K562 (cell line): ENCODE measurements around the gene RAB17. TPM values are rescaled to one million over a fixed set of nuclear protein-coding genes. Genes with fewer than 3 reads are reported as not detected.

ENCODE experiments used
- ATAC-seq: fragments of 200-7000 bp; cut with Tn5 transposase; 3 replicates; pipeline ENCODE4 v1.9.1; 2020; ENCODE audit warnings: moderate library complexity
- BruUV-seq: library from RNA; stranded (reverse); fragments of 400-500 nt; replicated peaks from 2 replicates; lab custom pipeline; 2021; lab: Mats Ljungman, UMichigan
- CTCF ChIA-PET: fragments of 300-600 bp; formaldehyde crosslinking; extraction: SDS; loops from one replicate; lab custom pipeline; 2021; ENCODE audit warnings: low intra/inter-chr PET ratio; lab: Yijun Ruan, JAX
- POLR2A ChIA-PET: fragments of 300-600, 350-650 bp; sonication (Branson Sonifier 250); formaldehyde crosslinking; extraction: SDS; loops from one replicate; lab custom pipeline; 2021; ENCODE audit warnings: antibody characterized with exemption, inconsistent platforms; lab: Yijun Ruan, JAX
- DNase-seq, 4 experiments: peaks; one replicate each; pipeline versions ENCODE4 v3.0.0 to v3.0.0-alpha.2; 2011 to 2018; ENCODE audit warnings: low spot score in 3 of 4, mixed read lengths in 3 of 4; ENCODE audit errors: extremely low read depth in 1 of 4
- FAIRE-seq: peaks from 2 replicates; lab custom pipeline; 2011; peaks lifted over from hg19 to GRCh38; lab: Jason Lieb, UNC
- H2AFZ ChIP-seq: 2 replicates; pipeline ENCODE4 v1.6.0; 2011; ENCODE audit warnings: low read depth, low read length, control low read depth, inconsistent platforms
- H3K27ac ChIP-seq: fragments of 200-600 bp; 3 replicates; pipeline ENCODE4 v1.8.0; 2011; ENCODE audit warnings: low read depth, mild to moderate bottlenecking, control low read depth, inconsistent platforms, low read length, moderate library complexity, mixed read lengths; ENCODE audit errors: extremely low read depth
- H3K27me3 ChIP-seq, 2 experiments: fragments of 300-600 bp in 1 of 2; 2 replicates in 1 of 2; 3 replicates in 1 of 2; pipeline versions ENCODE4 v1.6.0 to v1.8.0; 2011; ENCODE audit warnings: inconsistent platforms in 2 of 2, low read length in 2 of 2, mild to moderate bottlenecking in 1 of 2, mixed read lengths in 1 of 2, moderate library complexity in 1 of 2; ENCODE audit not compliant: control insufficient read depth in 2 of 2, insufficient read depth in 2 of 2
- H3K36me3 ChIP-seq: fragments of 300-600 bp; 3 replicates; pipeline ENCODE4 v1.8.0; 2011; ENCODE audit warnings: mild to moderate bottlenecking, low read length, inconsistent platforms; ENCODE audit not compliant: control insufficient read depth, insufficient read depth
- H3K4me1 ChIP-seq, 2 experiments: fragments of 200-600 bp in 1 of 2; replicated peaks in 1 of 2; 2 replicates in 1 of 2; 3 replicates in 1 of 2; pipeline versions ENCODE4 v1.5.1 to v1.8.0; 2011; ENCODE audit warnings: inconsistent platforms in 2 of 2, low read length in 2 of 2, mild to moderate bottlenecking in 1 of 2, mixed read lengths in 1 of 2, moderate library complexity in 1 of 2; ENCODE audit not compliant: control insufficient read depth in 2 of 2, insufficient read depth in 2 of 2
- H3K4me2 ChIP-seq: 2 replicates; pipeline ENCODE4 v1.6.1; 2011; ENCODE audit warnings: low read length, control low read depth, inconsistent platforms, mixed read lengths; ENCODE audit not compliant: insufficient read depth
- H3K4me3 ChIP-seq: fragments of 200-600 bp; sonication (generic), shearing (Covaris generic); 2 replicates; pipeline ENCODE4 v1.5.1; 2016; ENCODE audit warnings: control low read depth, inconsistent platforms
- H3K79me2 ChIP-seq: fragments of 200-600 bp; 3 replicates; pipeline ENCODE4 v1.8.0; 2011; ENCODE audit warnings: low read length, inconsistent platforms; ENCODE audit not compliant: control insufficient read depth, insufficient read depth
- H3K9ac ChIP-seq, 2 experiments: 2 replicates each; pipeline versions ENCODE4 v1.6.0 to v1.6.1; 2011; ENCODE audit warnings: low read depth in 2 of 2, low read length in 2 of 2, control low read depth in 1 of 2, inconsistent platforms in 1 of 2, mild to moderate bottlenecking in 1 of 2, mixed read lengths in 1 of 2; ENCODE audit not compliant: insufficient read depth in 1 of 2
- H3K9me1 ChIP-seq: one replicate; pipeline ENCODE4 v1.6.0; 2011; ENCODE audit warnings: inconsistent platforms, mild to moderate bottlenecking, low read length, moderate library complexity; ENCODE audit not compliant: control insufficient read depth, insufficient read depth
- H3K9me3 ChIP-seq: replicated peaks from 2 replicates; pipeline ENCODE4 v1.5.1; 2011; ENCODE audit warnings: low read depth, low read length, inconsistent platforms; ENCODE audit not compliant: control insufficient read depth, insufficient read depth
- H4K20me1 ChIP-seq: replicated peaks from 2 replicates; pipeline ENCODE4 v1.6.1; 2011; ENCODE audit warnings: low read length, inconsistent platforms, mixed read lengths; ENCODE audit not compliant: control insufficient read depth, insufficient read depth
- CBX2 ChIP-seq: fragments of 200-600 bp; sonication (generic); IDR thresholded peaks from one replicate; pipeline ENCODE4 v1.6.1; 2012; ENCODE audit warnings: mild to moderate bottlenecking, low read length, inconsistent platforms; ENCODE audit not compliant: insufficient read depth, poor library complexity, severe bottlenecking
- CCAR2 ChIP-seq: fragments of 200-400 bp; formaldehyde crosslinking; IDR thresholded peaks from 2 replicates; pipeline ENCODE4 v1.6.1; 2017; ENCODE audit warnings: mild to moderate bottlenecking, low read depth, low read length
- FOSL1 ChIP-seq: fragments of 200-800 bp; sonication (Bioruptor generic); conservative IDR thresholded peaks from 2 replicates; pipeline ENCODE4 v1.6.1; 2016; ENCODE audit warnings: missing genetic modification characterization, missing compliant biosample characterization
- HMG20A ChIP-seq: fragments of 450-650 bp; formaldehyde crosslinking; conservative IDR thresholded peaks from 2 replicates; pipeline ENCODE4 v1.4.0; 2020; ENCODE audit warnings: mild to moderate bottlenecking, mixed read lengths
- REST ChIP-seq, 2 experiments: fragments of 450-650 bp; formaldehyde crosslinking in 1 of 2; IDR thresholded peaks; 2 replicates each; pipeline versions ENCODE4 v1.4.0 to v1.6.1; 2014 to 2020; ENCODE audit warnings: mild to moderate bottlenecking in 2 of 2, borderline replicate concordance in 1 of 2, low read depth in 1 of 2
- SIN3B ChIP-seq: fragments of 450-650 bp; IDR thresholded peaks from 2 replicates; pipeline ENCODE4 v1.6.1; 2017; ENCODE audit warnings: low read depth, mild to moderate bottlenecking, moderate library complexity
- TARDBP ChIP-seq: fragments of 450-650 bp; IDR thresholded peaks from 2 replicates; pipeline ENCODE4 v1.6.1; 2016
- TEAD1 ChIP-seq, 2 experiments: fragments of 450-650 bp in 1 of 2; sonication (generic) in 1 of 2; formaldehyde crosslinking; IDR thresholded peaks; 2 replicates each; pipeline versions ENCODE4 v1.4.0 to v1.8.0; 2020 to 2022; ENCODE audit warnings: mild to moderate bottlenecking in 2 of 2, missing genetic modification reagents in 1 of 2
- VEZF1 ChIP-seq: fragments of 200-800 bp; sonication (Bioruptor generic); IDR thresholded peaks from 2 replicates; pipeline ENCODE4 v1.6.1; 2017; ENCODE audit warnings: missing genetic modification characterization, missing compliant biosample characterization
- ZNF143 ChIP-seq: sonication (generic); formaldehyde crosslinking; IDR thresholded peaks from 2 replicates; pipeline ENCODE4 v1.9.0; 2022; ENCODE audit warnings: mild to moderate bottlenecking, missing genetic modification reagents
- ZNF277 ChIP-seq: fragments of 250-450 bp; sonication (Bioruptor Pico); IDR thresholded peaks from 2 replicates; pipeline ENCODE4 v1.8.0; 2022; ENCODE audit warnings: inconsistent platforms, mild to moderate bottlenecking, moderate library complexity, borderline replicate concordance
- ZNF695 ChIP-seq: fragments of 450-650 bp; formaldehyde crosslinking; IDR thresholded peaks from 2 replicates; pipeline ENCODE4 v1.4.0; 2020; ENCODE audit warnings: mild to moderate bottlenecking, moderate library complexity
- WGBS: fragments of 100-300 bp; shearing (Covaris generic); methylation state at CpG from one replicate; pipeline ENCODE4 v1.1.6; 2016; ENCODE audit warnings: low coverage, mixed read lengths; ENCODE audit not compliant: insufficient coverage; ENCODE audit errors: missing lambda C conversion rate; 5-methylcytosine and 5-hydroxymethylcytosine counted together
- in situ Hi-C: fragments of 300-500 bp; cut with MboI; formaldehyde crosslinking; loops from 4 replicates; pipeline ENCODE4 v1.15.0; 2018; ENCODE audit warnings: inconsistent platforms, mixed read lengths
- intact Hi-C: fragments of 100-400 bp; cut with micrococcal nuclease; formaldehyde crosslinking; loops from 2 replicates; pipeline ENCODE4 v1.14.2; 2022
- polyA plus RNA-seq, 8 experiments: library from polyadenylated mRNA; depleted of rRNA in 4 of 8; stranded (reverse) in 5 of 8; unstranded in 3 of 8; fragments of >200 nt; fragmentation: Nextera tagmentation in 2 of 8; fragmentation: Illumina TruSeq in 1 of 8; extraction: Ambion mirVana in 2 of 8; extraction: Trizol in 1 of 8; gene quantifications; 2 replicates each; pipeline versions ENCODE4 v1.2.1 to v1.2.3, GENCODE V29; 2011 to 2014; ENCODE audit warnings: inconsistent platforms in 1 of 8, missing spikeins in 1 of 8
- total RNA-seq, 7 experiments: library from RNA; depleted of rRNA in 6 of 7; stranded (reverse); fragments of >200 nt in 6 of 7; fragmentation: Illumina TruSeq in 2 of 7; extraction: Trizol in 2 of 7; gene quantifications; 2 replicates each; pipeline versions ENCODE4 v1.2.1 to v1.2.3, GENCODE V29; 2011 to 2021; ENCODE audit warnings: low replicate concordance in 1 of 7

RAB17 gene
- total and polyA plus RNA-seq, 9 of the 15 experiments (the other 6 are each of a cell fraction or from before 2014, with no cell fraction given): 0.13 TPM; not detected in 8

GRCh38 chr2:237536083-237536415 is 54.5 kb downstream of the RAB17 start:
- no peaks in the 10 kb centered on the region for H3K79me2 ChIP-seq
- no peak for ATAC-seq
- H3K9me3 ChIP-seq: no peaks in the 10 kb centered on the region
- H3K9me1 ChIP-seq: no peaks in the 10 kb centered on the region
- H3K27me3 ChIP-seq: peaks cover 6 to 74% of the 10 kb centered on the region in 2 experiments; a peak in 3 of 5 replicates
- H4K20me1 ChIP-seq: no peaks in the 10 kb centered on the region
- BruUV-seq: no TSS peak
- H3K4me2 ChIP-seq: no peak overlapping the region
- H3K36me3 ChIP-seq: no peaks in the 10 kb centered on the region
- H3K27ac ChIP-seq: no peak overlapping the region
- ChIA-PET POLR2A (no interaction called here), CTCF (no interaction called here)
- intact Hi-C loops: no loop called here
- 18% methylated on average over 5 of the region's 5 CpGs for WGBS
- H3K9ac ChIP-seq: no peak overlapping the region
- no peak overlapping the region for H3K4me3 ChIP-seq
- DNase-seq: no peak
- no peaks in the 10 kb centered on the region; a peak in 2 of 5 replicates for H3K4me1 ChIP-seq
- H2AFZ ChIP-seq: no peak overlapping the region
- in situ Hi-C loops: no loop called here
- no peak for FAIRE-seq
- TF ChIP-seq ZNF277 (CRISPR knock-in tag): no peak
- TF ChIP-seq TEAD1 (CRISPR knock-in tag; IDR thresholded peaks at IDR 0.05): no peak
- no peak for TF ChIP-seq REST (IDR thresholded peaks at IDR 0.05; ENCODE audit: borderline replicate concordance)
- no peak for TF ChIP-seq REST (CRISPR knock-in tag; IDR thresholded peaks at IDR 0.05; ENCODE audit: low read depth)
- TF ChIP-seq HMG20A (CRISPR knock-in tag): no peak
- no peak for TF ChIP-seq FOSL1 (tag)
- no peak for TF ChIP-seq CCAR2
- no peak for TF ChIP-seq ZNF695 (CRISPR knock-in tag)
- no peak for TF ChIP-seq SIN3B
- no peak for TF ChIP-seq CBX2
- TF ChIP-seq VEZF1 (CRISPR knock-in tag): no peak
- TF ChIP-seq TARDBP: no peak
- TF ChIP-seq ZNF143 (CRISPR knock-in tag): no peak
